Suprapubic skin (tissue), 3 donors: Measurements from ENCODE around the gene AKAP14.

ENCODE experiments used
- POLR2AphosphoS5 ChIP-seq, 3 donors: sonication (generic); formaldehyde crosslinking; IDR thresholded peaks; one replicate each; pipeline ENCODE4 v1.6.1; 2017; ENCODE audit warnings: antibody characterized with exemption in 3 of 3
- TF ChIP-seq, protein P1 (sequence below), 2 donors: fragments of 200-600 bp in 1 of 2; fragments of 450-650 bp in 1 of 2; sonication (generic) in 1 of 2; IDR thresholded peaks; one replicate each; pipeline ENCODE4 v1.5.1; 2016 to 2019; ENCODE audit warnings: antibody characterized with exemption in 2 of 2, mild to moderate bottlenecking in 1 of 2, moderate library complexity in 1 of 2

DNA sequence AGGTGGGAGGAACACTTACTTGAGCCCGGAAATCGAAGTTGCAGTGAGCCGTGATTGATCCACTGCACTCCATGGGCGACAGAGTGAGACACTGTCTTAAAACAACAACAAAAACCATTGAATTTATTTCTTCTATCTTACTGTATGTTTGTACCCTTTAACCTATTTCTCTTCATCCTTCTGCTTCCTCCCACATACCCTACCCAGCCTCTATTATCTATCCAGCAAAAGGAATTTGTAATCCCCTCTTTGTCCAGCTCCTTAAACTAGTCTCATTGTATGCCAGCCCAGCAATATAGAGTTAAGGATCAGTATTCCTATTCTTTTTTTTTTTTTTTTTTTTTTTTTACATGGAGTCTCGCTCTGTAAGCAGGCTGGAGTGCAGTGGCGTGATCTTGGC lies 49.8 kb downstream of the AKAP14 start:
- TF ChIP-seq POLR2AphosphoS5 (IDR thresholded peaks at IDR 0.05), result no peak
- TF ChIP-seq, protein P1, sequence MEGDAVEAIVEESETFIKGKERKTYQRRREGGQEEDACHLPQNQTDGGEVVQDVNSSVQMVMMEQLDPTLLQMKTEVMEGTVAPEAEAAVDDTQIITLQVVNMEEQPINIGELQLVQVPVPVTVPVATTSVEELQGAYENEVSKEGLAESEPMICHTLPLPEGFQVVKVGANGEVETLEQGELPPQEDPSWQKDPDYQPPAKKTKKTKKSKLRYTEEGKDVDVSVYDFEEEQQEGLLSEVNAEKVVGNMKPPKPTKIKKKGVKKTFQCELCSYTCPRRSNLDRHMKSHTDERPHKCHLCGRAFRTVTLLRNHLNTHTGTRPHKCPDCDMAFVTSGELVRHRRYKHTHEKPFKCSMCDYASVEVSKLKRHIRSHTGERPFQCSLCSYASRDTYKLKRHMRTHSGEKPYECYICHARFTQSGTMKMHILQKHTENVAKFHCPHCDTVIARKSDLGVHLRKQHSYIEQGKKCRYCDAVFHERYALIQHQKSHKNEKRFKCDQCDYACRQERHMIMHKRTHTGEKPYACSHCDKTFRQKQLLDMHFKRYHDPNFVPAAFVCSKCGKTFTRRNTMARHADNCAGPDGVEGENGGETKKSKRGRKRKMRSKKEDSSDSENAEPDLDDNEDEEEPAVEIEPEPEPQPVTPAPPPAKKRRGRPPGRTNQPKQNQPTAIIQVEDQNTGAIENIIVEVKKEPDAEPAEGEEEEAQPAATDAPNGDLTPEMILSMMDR (IDR thresholded peaks at IDR 0.05), result no peak
